Tibial nerve (tissue), 3 donors: ENCODE measurements around the gene PCBP3.

Experiments
- POLR2A ChIP-seq, 2 donors: fragments of 450-650 bp; IDR thresholded peaks; one replicate each; pipeline ENCODE4 v1.6.1; 2017; ENCODE audit warnings: antibody characterized with exemption in 2 of 2, mild to moderate bottlenecking in 2 of 2, moderate library complexity in 2 of 2
- TF ChIP-seq, protein P1 (sequence below), 5 experiments: fragments of 200-600 bp in 3 of 5; fragments of 450-650 bp in 2 of 5; sonication (generic) in 3 of 5; IDR thresholded peaks; one replicate each; pipeline ENCODE4 v1.5.1; 2016 to 2019; ENCODE audit warnings: antibody characterized with exemption in 5 of 5, mild to moderate bottlenecking in 3 of 5, moderate library complexity in 2 of 5

DNA sequence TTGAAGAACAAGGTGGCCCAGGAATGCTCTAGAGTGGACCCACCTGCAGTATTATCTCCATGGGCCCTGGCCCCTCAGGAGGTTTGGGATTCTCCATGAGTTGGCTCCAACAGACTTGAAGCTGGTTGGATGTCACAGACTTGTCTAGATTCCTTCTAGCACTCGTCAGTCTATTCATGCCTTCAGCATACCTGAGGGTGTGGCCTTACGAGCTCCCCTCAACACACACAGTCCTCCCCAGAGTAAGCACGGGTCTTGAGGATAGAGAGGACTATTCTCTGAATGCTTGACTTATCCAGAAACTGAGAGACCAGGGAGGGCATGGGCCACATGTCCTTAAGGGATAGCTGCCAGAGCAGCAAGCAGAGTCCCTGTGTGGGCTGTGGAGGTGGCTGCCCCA is 292.1 kb downstream of the PCBP3 start:
- no peak for TF ChIP-seq POLR2A (IDR thresholded peaks at IDR 0.05)
- TF ChIP-seq, protein P1, sequence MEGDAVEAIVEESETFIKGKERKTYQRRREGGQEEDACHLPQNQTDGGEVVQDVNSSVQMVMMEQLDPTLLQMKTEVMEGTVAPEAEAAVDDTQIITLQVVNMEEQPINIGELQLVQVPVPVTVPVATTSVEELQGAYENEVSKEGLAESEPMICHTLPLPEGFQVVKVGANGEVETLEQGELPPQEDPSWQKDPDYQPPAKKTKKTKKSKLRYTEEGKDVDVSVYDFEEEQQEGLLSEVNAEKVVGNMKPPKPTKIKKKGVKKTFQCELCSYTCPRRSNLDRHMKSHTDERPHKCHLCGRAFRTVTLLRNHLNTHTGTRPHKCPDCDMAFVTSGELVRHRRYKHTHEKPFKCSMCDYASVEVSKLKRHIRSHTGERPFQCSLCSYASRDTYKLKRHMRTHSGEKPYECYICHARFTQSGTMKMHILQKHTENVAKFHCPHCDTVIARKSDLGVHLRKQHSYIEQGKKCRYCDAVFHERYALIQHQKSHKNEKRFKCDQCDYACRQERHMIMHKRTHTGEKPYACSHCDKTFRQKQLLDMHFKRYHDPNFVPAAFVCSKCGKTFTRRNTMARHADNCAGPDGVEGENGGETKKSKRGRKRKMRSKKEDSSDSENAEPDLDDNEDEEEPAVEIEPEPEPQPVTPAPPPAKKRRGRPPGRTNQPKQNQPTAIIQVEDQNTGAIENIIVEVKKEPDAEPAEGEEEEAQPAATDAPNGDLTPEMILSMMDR (IDR thresholded peaks at IDR 0.05): no peak
